Loucy (cell line): Measurements from ENCODE around the gene CEP112.

ENCODE experiments used
- CTCF ChIP-seq: fragments of 200-600 bp; sonication (generic); conservative IDR thresholded peaks from 2 replicates; pipeline ENCODE4 v1.5.1; 2014; ENCODE audit warnings: mild to moderate bottlenecking, antibody characterized with exemption, low read length
- EZH2phosphoT487 ChIP-seq: fragments of 200-600 bp; IDR thresholded peaks from 2 replicates; pipeline ENCODE4 v1.6.1; 2018; ENCODE audit warnings: antibody characterized with exemption, mild to moderate bottlenecking, moderate library complexity, borderline replicate concordance

GRCh38 chr17:65586899-65587298, 605.0 kb downstream of the CEP112 start:
- no peak for TF ChIP-seq CTCF
- no peak for TF ChIP-seq EZH2phosphoT487
